Measurements from ENCODE around the gene C1orf167.

DNA sequence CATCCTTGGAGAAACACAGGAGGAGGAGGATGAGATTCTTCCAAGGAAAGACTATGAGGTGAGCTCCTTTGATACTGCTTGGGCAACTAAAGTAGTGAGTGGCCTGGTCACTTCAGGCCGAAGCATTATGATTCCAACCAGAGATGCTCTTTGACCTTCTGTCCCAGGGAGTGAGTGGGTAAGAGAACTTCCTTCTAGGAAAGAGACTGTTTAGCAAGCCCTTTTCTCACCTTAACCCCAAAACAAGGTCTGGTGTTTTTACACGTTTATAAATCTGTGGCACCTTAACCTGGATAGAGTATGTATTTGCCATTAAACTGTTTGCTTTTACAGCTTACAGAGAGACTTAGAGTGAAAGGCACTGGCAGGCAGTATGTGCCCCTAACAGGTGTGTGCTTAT lies 45.1 kb downstream of the C1orf167 start:
- TF ChIP-seq EZH2phosphoT487 (IDR thresholded peaks at IDR 0.05; ENCODE audit: borderline replicate concordance, low read depth), result no peak
- TF ChIP-seq, protein P1, sequence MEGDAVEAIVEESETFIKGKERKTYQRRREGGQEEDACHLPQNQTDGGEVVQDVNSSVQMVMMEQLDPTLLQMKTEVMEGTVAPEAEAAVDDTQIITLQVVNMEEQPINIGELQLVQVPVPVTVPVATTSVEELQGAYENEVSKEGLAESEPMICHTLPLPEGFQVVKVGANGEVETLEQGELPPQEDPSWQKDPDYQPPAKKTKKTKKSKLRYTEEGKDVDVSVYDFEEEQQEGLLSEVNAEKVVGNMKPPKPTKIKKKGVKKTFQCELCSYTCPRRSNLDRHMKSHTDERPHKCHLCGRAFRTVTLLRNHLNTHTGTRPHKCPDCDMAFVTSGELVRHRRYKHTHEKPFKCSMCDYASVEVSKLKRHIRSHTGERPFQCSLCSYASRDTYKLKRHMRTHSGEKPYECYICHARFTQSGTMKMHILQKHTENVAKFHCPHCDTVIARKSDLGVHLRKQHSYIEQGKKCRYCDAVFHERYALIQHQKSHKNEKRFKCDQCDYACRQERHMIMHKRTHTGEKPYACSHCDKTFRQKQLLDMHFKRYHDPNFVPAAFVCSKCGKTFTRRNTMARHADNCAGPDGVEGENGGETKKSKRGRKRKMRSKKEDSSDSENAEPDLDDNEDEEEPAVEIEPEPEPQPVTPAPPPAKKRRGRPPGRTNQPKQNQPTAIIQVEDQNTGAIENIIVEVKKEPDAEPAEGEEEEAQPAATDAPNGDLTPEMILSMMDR (IDR thresholded peaks at IDR 0.05), result no peak

All from SK-N-SH (cell line).